ENCODE results near the gene OXER1. TPM values are rescaled to one million over a fixed set of nuclear protein-coding genes. Genes with fewer than 3 reads are reported as not detected.

The OXER1 gene
- total RNA-seq, 4 donors from 2014 or later, result 0.84 to 2.5 (median 1.7) TPM; not detected in 1

DNA sequence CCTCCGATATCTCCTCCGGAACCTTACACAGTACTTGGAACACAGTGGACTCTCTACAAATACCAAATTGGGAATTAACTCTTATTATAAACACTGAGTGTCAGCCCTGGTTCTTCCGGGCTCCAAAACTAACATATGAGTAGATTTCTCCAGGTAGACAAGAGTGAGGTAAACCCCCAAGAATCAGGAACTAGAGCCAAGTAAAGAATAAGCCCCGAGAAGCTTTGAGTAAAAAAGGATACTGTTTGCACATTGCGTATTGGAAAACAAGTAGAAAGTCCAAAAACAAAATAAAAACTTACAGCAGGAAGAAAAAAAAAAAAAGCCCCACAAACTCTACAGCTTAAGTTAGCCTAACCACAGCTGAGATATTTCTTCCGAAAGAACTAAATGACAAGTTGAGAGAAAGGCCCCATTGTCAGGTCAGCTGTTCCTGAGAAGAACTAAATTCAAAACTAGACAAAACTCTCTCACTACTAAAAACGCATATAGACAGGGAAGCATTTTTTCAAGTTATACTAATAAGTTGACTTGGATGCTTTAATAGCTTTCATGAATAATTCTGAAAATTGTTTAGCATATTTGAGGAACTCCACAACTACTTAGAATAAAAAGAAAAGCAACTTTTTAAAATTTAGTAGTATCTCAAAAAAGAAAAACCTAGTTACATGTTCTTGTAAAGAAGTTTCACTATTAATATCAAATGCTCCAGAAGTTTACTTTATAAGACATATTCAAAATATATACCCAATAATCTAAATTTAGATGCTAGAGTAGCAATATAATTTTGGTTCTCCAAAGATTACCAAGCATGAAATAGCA lies 32.7 kb upstream of the OXER1 start:
- TF ChIP-seq CTCF (IDR thresholded peaks at IDR 0.05) (no peak), POLR2A (IDR thresholded peaks at IDR 0.05) (no peak)
- WGBS, 2 donors, result 77 to 81% methylated on average over 7 of the region's 7 CpGs
- intact Hi-C loops (cut with DNase I; ENCODE audit: low total_unique reads), result no loop called here

GRCh38 chr2:42795841-42796301 lies 31.9 kb upstream of the OXER1 start:
- no peak for TF ChIP-seq POLR2A (IDR thresholded peaks at IDR 0.05)
- peak in 1 of 2 donors; percentile 66 for DNase-seq (ENCODE audit: low spot score in 2 of 2)
- whole genome bisulfite sequencing, 2 donors, result 38 to 47% methylated on average over 3 of the region's 3 CpGs
- intact Hi-C loops (cut with DNase I; ENCODE audit: low total_unique reads), result no loop called here
- no peak overlapping the region for H3K4me3 ChIP-seq (ENCODE audit: low read depth, poor library complexity, severe bottlenecking)

More for the DNA sequence above, 32.7 kb upstream of the OXER1 start:
- H3K4me3 ChIP-seq (ENCODE audit: low read depth, poor library complexity, severe bottlenecking), result no peak overlapping the region
- no peak for DNase-seq (ENCODE audit: low spot score in 2 of 2)

- WGBS, 2 donors, result 86 to 90% methylated on average over 6 of the region's 6 CpGs
- intact Hi-C loops (cut with DNase I; ENCODE audit: low total_unique reads), result no loop called here
- TF ChIP-seq POLR2A (IDR thresholded peaks at IDR 0.05) (no peak), CTCF (IDR thresholded peaks at IDR 0.05) (no peak)
- DNase-seq (ENCODE audit: low spot score in 2 of 2), result peak in 1 of 2 donors; percentile 46
- H3K4me3 ChIP-seq (ENCODE audit: low read depth, poor library complexity, severe bottlenecking), result no peak overlapping the region
These were observed 31.3 kb upstream of the OXER1 start for GRCh38 chr2:42795275-42795674.

DNA sequence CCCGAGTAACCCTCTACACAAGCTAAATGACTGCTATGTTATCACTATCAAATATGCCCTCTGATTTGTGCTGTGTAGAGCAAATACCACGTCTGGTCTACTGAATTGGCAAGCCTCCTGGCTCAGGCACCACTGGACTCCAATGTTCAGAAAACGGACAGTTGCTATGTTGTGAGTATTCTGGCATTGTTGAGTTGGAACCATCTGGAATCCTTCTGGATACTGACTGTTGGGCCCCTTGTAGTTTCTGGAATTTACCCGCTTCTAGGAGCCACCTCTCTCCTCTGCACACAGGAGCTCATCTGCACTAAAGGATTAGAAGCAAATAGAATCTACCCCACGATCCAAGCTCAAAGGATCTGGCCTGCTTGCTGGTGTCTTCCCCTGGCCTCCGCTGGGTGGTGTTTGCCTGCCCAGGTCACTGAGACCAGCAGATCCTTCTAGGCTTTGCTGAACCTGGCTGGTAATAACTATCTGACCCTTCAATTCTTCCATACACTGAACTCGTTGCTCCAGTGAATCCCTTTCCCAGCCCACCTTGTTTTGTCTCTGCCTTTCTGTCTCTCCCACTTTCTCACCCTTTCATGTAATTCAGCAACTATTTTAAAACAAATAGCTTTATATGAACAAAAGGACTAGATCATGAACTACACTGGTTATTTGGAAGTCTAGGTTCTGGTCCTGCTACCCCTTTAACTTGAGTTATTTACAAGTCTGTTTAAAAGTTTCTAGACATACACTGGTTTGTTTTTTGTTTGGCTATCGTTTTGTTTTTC lies 30.5 kb upstream of the OXER1 start:
- intact Hi-C loops (cut with DNase I; ENCODE audit: low total_unique reads), result no loop called here
- 70 to 76% methylated on average over 8 of the region's 8 CpGs for WGBS, 2 donors
- H3K4me3 ChIP-seq (ENCODE audit: low read depth, poor library complexity, severe bottlenecking), result no peak overlapping the region
- TF ChIP-seq CTCF (IDR thresholded peaks at IDR 0.05) (no peak), POLR2A (IDR thresholded peaks at IDR 0.05) (no peak)
- DNase-seq (ENCODE audit: low spot score in 2 of 2), result peak in 1 of 2 donors; percentile 84

- 32 to 39% methylated on average over 19 to 22 of the region's 22 CpGs for WGBS, 2 donors
- peak overlapping the region; percentile 47 for H3K4me3 ChIP-seq (ENCODE audit: low read depth, poor library complexity, severe bottlenecking)
- intact Hi-C loops (cut with DNase I; ENCODE audit: low total_unique reads), result no loop called here
- TF ChIP-seq POLR2A (IDR thresholded peaks at IDR 0.05), result no peak
- TF ChIP-seq CTCF (IDR thresholded peaks at IDR 0.05), result no peak
- peak in 1 of 2 donors; percentile 89 for DNase-seq (ENCODE audit: low spot score in 2 of 2)
These were observed 29.7 kb upstream of the OXER1 start for GRCh38 chr2:42793334-42794270.

Data from lower leg skin (tissue), 4 donors.